Stimulated activated effector memory CD8-positive, alpha-beta T cell treated with anti-CD3 and anti-CD28 coated beads, Interleukin-12 subunit alpha, Interleukin-12 subunit beta, amount 100 ng/mL, for 72 hours (primary cell): Measurements from ENCODE around the gene RAB11FIP5.
A peak's percentile ranks its signal among the peaks of the same experiment; 100 is the strongest.

Experiments used
- ATAC-seq: fragments of 150-1000 bp; cut with Tn5 transposase; 2 replicates; pipeline ENCODE4 v1.10.0; 2021
- DNase-seq, 2 donors: peaks; one replicate each; pipeline ENCODE4 v3.0.0; 2021 to 2022; ENCODE audit warnings: low spot score in 2 of 2
- H3K27ac Mint-ChIP-seq: one replicate; pipeline ENCODE4 v1.8.0; 2022; ENCODE audit warnings: mild to moderate bottlenecking, mixed read lengths
- H3K36me3 Mint-ChIP-seq: one replicate; pipeline ENCODE4 v1.8.0; 2022; ENCODE audit warnings: mild to moderate bottlenecking, mixed read lengths
- H3K4me1 Mint-ChIP-seq: one replicate; pipeline ENCODE4 v1.8.0; 2022; ENCODE audit warnings: mixed read lengths
- H3K4me3 Mint-ChIP-seq: one replicate; pipeline ENCODE4 v1.8.0; 2022; ENCODE audit warnings: mild to moderate bottlenecking, mixed read lengths
- H3K9me3 Mint-ChIP-seq: one replicate; pipeline ENCODE4 v1.8.0; 2022; ENCODE audit warnings: mixed read lengths

RAB11FIP5 gene

DNA sequence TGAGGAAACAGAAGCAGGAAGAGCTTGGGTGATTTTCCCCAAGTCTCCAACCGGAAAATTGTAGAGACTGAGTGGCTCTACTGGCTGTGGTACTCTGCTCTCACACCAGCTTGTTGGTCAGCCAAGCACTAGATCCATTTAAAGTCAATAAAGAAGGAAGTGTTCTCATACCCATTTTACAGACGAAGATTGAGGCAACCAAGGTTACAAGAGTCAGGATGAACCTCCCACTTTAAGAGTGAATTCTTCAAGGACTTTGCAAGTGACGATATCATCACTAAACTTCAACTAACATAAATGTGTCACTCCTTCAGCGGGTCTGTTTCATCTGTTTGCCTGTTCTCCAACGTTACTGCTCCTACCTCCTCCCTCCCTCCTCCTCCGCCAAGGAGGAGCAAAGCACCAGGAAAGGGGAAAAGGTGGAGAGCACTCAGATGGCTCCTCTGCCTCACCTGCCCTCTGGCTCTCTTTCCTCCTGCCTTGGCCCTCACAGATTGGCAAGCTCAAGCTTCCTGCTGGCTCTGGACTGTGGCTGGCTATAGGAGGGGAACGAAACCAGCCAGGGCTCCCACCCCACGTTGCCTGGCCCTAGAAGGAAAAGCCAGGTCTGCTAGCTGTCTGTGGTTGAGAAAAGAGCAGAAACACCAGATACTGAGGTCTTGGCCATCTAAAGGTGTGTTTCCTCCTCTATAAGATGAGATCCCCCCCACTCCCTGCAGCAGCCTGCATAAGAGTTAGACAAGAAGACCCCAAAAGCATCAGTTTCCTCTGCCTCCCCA is 3.6 kb upstream of the RAB11FIP5 start:
- no peak for DNase-seq
- H3K4me3 Mint-ChIP-seq, result no peak overlapping the region
- no peak for ATAC-seq
- H3K9me3 Mint-ChIP-seq, result no peaks in the 10 kb centered on the region
- no peak overlapping the region for H3K27ac Mint-ChIP-seq
- peaks cover 7% of the 10 kb centered on the region for H3K4me1 Mint-ChIP-seq
- H3K36me3 Mint-ChIP-seq, result no peaks in the 10 kb centered on the region

DNA sequence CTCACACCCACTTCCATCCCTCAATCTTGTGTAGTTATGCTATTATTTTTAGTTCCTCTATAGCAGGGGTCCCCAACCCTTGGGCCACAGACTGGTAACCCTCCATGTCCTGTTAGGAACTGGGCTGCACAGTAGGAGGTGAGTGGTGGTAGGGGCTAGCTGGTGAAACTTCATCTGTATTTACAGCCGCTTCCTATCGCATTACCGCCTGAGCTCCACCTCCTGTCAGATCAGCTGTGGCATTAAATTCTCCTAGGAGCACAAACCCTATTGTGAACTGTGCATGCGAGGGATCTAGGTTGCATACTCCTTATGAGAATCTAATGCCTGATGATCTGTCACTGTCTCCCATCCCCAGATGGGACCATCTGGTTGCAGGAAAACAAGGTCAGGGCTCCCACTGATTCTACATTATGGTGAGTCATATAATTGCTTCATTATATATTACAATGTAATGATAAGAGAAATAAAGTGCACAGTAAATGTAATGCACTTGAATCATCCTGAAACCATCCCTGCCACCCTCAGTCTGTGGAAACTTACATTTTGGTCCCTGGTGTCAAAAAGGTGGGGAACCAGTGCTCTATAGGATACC is 1.6 kb upstream of the RAB11FIP5 start:
- no peak overlapping the region for H3K27ac Mint-ChIP-seq
- no peak overlapping the region for H3K4me3 Mint-ChIP-seq
- no peak for DNase-seq
- peaks cover 22% of the 10 kb centered on the region for H3K4me1 Mint-ChIP-seq
- no peak for ATAC-seq
- H3K9me3 Mint-ChIP-seq, result no peaks in the 10 kb centered on the region
- no peaks in the 10 kb centered on the region for H3K36me3 Mint-ChIP-seq

DNA sequence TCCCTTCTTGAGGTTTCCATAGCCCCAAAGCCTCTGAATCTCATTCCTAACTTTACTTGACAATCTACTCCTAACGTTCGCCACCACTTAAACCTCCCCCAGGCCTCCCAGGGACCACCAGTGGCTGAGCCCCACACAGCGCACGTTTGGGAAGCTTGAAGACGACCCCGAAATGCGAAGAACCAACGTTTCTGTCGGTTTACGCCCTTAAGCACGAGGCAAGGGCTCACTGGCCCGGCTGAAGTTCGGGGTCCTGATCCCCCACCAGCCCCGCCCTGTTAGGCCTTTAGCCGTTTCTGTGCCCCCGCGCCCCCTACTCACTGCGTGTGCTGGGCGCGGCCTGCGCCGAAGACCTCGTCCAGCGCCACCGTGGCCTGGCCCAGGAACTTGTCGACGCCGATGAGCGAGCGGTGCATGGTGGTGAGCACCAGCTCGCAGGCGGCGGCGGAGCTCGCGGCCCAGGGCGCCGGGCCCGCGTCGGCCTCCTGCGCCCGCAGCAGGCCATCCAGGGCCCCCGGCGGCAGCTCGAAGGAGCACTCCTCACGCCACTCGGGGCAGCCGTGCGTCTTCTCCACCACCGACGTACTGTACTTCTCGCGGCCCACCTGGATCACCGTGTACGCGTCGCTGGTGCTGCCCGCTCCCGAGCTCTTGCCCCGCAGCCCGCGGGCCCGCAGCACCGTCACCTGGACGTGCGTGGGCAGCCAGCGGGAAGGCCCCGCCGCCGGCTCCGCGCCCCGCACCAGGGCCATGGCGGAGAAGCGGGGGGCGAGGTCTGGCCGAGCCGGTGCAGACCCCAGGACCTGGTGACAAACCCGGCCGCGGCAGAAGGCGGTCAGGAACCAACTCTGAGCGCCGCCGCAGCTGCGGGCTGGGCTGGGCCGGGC is 479 bp downstream of the RAB11FIP5 start:
- peak overlapping the region; percentile 88 for H3K4me3 Mint-ChIP-seq
- H3K36me3 Mint-ChIP-seq, result no peaks in the 10 kb centered on the region
- H3K9me3 Mint-ChIP-seq, result no peaks in the 10 kb centered on the region
- ATAC-seq (peak; percentile 52), DNase-seq (peak; percentile 18 to 58)
- peak overlapping the region; percentile 91 for H3K27ac Mint-ChIP-seq
- H3K4me1 Mint-ChIP-seq, result peaks cover 37% of the 10 kb centered on the region

DNA sequence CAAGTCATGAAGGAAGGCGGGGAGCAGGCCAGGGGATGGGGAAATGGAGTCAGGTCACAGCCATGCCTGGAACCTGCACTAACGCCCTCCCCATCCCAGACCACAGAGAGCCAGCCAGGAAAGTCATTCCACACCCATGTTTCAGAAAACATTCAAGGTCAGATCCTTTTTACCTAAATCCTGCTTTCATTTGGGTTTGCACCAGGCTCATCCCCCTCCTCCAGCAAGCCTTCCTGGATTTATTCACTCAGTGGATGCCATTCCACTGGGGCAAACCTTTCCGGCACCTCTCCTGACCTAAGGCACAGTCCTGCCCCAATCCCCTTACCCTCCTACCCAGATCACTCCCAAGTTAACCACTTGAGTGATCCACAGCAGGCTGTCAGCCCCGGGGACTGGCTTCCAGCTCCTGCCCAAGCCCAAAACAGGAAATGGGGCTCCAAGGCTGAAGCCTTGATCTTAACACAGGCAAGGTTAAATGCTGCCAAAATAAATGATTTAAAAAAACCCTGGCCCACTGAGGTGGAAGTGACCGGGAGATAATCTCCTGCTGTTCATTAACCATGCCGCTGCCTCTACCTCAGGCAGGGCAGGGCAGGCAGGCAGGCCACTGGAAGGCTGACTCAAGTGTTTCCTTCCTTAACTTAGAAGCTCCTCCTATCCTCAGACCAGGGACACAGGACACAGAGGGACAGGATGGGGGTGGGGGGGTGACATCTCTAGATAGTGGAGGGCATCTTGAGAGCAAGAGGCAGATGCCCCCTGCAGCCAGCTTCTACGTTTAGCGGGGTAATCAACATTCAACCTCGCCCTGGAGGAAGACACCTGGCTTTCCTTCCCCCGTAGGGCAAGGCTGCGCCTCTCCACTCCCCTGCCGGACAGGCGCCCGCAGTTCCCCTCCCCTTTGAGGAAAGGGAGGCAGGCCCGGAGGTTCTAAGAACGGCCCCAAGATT is 1.4 kb downstream of the RAB11FIP5 start:
- peak overlapping the region; percentile 91 for H3K27ac Mint-ChIP-seq
- peaks cover 46% of the 10 kb centered on the region for H3K4me1 Mint-ChIP-seq
- no peak for ATAC-seq
- H3K36me3 Mint-ChIP-seq, result no peaks in the 10 kb centered on the region
- no peaks in the 10 kb centered on the region for H3K9me3 Mint-ChIP-seq
- DNase-seq, result no peak
- peak overlapping the region; percentile 88 for H3K4me3 Mint-ChIP-seq

DNA sequence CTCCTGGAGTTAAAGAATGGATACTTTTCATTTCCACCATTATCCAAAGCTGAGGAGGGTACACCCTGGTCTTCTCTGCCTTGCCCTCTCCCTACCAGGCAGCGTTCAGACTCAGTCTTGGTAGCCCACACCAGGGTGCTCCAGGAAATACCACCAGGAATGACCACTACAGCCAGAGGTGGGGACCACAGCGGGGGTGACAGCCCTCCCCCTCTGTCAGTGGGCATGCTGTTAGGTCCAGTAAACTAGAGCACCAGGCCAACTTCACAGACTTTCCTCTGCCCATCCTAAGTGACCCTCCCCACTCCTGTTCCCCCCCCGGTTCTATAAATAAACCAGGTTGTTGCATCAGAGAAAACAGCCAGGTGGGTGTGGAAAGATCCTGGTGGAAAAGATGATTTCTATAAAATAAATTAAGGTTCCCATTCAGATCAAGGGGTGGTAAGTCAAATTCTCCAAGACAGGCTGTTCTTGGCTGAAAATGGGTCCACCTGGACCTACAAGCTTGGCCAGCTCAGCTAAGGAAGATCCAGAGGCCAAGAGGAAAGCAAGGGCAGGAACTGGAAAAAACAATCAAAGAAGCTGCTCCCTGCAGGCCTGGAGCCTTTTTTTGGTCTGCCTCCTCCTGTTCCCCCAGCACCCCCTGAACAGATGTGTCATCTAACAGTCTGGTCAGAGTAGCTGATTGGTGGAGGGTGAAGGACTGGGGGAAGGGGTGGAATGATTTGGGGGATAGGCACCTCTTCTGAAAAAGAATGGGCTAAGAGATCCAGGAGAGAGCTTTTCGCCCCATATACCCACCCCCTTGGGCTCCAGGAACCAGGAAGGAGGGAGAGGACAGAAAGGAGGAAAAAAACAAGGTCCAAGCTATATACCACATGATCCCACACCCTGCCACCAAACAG is 2.3 kb downstream of the RAB11FIP5 start:
- DNase-seq, result no peak
- peaks cover 53% of the 10 kb centered on the region for H3K4me1 Mint-ChIP-seq
- ATAC-seq, result no peak
- peak overlapping the region; percentile 88 for H3K4me3 Mint-ChIP-seq
- H3K27ac Mint-ChIP-seq, result peak overlapping the region; percentile 91
- H3K36me3 Mint-ChIP-seq, result no peaks in the 10 kb centered on the region
- H3K9me3 Mint-ChIP-seq, result no peaks in the 10 kb centered on the region

DNA sequence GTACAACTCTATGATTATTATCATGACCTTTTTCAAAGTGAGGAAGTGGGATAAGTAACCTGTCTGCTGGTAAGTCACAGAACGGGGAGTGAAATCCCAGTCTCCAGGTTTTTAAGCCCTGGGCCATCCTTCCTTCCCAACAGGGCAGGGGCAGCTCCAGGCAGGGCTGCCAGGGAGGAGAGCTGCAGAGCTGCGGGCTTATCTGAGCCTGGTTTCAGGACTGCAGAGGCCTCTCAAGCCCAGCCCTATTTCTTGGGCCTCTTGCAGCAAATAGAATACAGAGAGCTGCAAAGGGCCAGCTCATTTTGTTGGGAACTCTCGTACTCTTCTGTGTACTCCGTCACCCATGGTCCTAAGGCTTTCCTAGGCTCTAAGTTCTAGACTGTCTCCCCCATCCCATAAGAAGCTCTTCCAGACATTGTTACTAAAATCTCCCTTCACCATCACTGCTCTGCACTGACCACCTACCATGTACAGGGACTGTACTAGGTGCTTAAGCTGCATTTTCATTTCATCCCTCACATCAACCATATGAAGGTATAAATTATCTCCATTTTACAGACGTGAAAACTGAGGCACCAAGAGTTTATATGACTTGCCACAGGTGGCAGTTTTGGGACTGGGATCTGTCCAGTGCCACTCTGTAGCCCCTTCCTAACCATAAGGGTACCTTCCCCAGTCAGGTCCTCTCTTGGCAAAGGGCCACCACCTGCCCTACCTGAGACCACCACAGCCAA is 3.1 kb downstream of the RAB11FIP5 start:
- no peak overlapping the region for H3K4me3 Mint-ChIP-seq
- ATAC-seq (no peak), DNase-seq (no peak)
- no peaks in the 10 kb centered on the region for H3K9me3 Mint-ChIP-seq
- peak overlapping the region; percentile 91 for H3K27ac Mint-ChIP-seq
- peaks cover 3% of the 10 kb centered on the region for H3K36me3 Mint-ChIP-seq
- peaks cover 59% of the 10 kb centered on the region for H3K4me1 Mint-ChIP-seq

DNA sequence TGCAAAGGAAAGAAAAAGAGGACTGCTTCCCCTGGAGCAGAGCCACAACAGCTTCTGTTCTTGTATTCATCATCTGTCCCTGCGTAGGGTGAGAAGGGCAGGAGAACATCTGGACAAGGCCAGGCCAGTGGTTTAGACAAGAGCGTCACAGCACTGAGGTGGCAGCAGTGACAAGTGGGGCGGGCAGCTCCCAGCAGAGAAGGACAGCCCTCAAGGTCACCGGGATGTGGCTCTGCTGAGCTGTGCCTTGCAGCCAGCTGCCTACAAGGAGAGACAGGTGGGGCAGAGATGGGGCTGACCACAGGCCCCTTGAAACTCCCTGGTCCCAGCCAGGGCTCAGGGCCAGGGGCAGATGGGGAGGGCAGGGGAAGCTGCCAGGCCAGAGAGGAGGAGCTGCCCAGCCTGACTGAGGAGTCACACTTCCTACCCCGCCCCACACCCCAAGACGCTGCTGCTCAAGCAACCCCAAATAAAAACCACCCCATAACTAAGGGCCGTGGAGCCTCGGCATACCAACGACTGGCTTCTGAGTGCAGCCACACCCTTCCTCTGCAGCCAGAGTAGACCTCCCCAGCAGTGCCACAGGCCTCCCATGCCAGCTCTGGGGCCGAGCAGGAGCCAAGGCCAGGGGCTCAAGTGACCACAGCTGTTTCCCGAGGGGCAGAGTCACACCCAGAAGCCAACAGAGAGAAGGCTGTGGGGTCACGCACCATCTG is 5.4 kb downstream of the RAB11FIP5 start:
- no peaks in the 10 kb centered on the region for H3K9me3 Mint-ChIP-seq
- H3K27ac Mint-ChIP-seq, result peak overlapping the region; percentile 85
- peaks cover 78% of the 10 kb centered on the region for H3K4me1 Mint-ChIP-seq
- H3K36me3 Mint-ChIP-seq, result peaks cover 4% of the 10 kb centered on the region
- peak overlapping the region; percentile 48 for H3K4me3 Mint-ChIP-seq
- no peak for DNase-seq
- ATAC-seq, result peak; percentile 60

DNA sequence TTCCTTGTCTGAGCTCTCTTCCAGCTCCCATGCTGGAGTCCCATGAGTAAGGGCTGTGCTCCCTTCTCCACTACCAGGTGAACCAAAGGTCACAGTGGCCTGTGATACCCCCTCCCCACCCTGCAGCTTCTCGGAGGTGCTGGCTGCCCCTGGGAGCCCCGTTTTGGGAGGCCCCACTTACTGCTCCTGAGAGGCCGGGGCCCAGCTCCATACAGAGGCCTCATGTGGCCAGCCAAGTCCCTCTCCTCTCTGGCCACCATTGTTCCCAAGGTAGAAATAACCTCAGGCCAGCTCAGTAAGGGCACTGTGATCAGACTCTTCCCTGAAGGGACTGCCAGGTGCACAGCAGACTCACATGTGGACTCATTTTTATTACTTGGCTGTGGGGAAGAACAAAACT is 6.0 kb downstream of the RAB11FIP5 start:
- Mint-ChIP-seq H3K4me1 (peaks cover 80% of the 10 kb centered on the region), H3K4me3 (peak overlapping the region; percentile 48), H3K9me3 (no peaks in the 10 kb centered on the region), H3K36me3 (peaks cover 4% of the 10 kb centered on the region), H3K27ac (peak overlapping the region; percentile 85)
- no peak for ATAC-seq
- DNase-seq, result no peak

DNA sequence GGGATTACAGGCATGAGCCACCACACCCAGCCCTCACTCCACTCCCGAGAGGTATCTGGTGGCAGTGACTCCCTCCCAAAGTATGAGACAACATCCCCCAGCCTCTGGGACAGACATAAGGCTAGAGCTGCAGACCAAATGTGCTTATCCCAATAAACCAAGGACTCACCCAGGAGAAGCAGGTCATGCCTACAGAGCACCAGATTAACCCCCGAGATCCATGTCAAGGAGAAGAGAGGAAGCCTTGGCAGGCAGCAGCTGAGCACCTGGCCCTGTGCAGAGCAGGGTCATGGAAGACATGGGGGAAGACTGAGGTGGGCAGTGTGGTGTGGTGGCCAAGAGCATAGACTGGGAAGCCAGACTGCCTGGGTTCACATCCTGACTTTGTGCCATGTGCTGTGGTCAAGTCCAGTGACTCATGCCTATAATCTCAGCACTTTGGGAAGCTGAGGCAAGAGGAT is 7.2 kb downstream of the RAB11FIP5 start:
- peaks cover 4% of the 10 kb centered on the region for H3K36me3 Mint-ChIP-seq
- H3K4me1 Mint-ChIP-seq, result peaks cover 72% of the 10 kb centered on the region
- no peak for DNase-seq
- ATAC-seq, result no peak
- H3K9me3 Mint-ChIP-seq, result no peaks in the 10 kb centered on the region
- no peak overlapping the region for H3K4me3 Mint-ChIP-seq
- no peak overlapping the region for H3K27ac Mint-ChIP-seq

DNA sequence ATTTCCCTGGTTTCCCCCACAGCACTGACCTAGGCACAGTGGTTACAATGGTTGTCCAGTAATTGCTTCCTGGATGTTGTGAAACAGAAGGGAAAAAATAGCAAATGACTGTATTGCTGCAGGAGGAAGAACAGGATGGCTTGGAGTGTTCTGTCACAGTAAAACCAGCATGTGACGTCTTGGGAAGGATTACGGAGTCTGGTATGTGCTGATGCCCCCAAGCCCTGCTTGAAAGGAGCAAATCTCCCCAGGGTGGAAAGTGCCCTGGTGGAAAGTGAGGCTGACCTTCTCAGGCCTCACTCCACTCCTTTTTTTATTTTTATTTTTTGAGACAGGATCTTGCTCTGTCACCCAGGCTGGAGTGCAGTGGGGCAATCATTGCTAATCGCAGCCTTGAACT is 7.8 kb downstream of the RAB11FIP5 start:
- Mint-ChIP-seq H3K4me3 (no peak overlapping the region), H3K27ac (no peak overlapping the region), H3K36me3 (peaks cover 4% of the 10 kb centered on the region), H3K4me1 (peaks cover 65% of the 10 kb centered on the region), H3K9me3 (no peaks in the 10 kb centered on the region)
- DNase-seq (no peak), ATAC-seq (no peak)

DNA sequence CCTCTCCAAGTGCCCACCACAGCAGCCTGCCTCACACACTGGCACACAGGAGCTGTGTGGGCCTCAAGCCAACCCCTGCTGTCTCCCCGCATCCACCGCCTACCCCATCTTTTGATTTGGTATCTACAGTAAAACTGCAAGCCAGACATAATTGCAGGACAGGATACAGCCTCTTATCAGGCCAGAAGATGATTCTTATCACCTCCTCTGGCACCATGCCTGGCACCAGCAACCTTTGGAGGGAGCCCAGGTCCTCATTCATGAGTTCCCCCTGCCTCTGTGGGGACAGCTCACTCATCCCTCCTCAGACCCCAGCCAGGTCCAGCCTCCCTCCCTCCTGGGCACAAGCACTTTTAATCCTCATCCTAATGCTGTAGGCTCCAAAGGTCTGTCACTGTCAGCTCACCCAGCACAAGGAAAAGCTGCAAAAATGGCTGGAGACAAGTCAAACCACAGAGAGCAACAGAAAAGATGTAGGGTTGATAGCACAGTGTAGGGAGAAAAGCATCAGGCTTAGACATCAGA is 9.7 kb downstream of the RAB11FIP5 start:
- peak overlapping the region; percentile 76 for H3K27ac Mint-ChIP-seq
- H3K9me3 Mint-ChIP-seq, result no peaks in the 10 kb centered on the region
- peaks cover 57% of the 10 kb centered on the region for H3K4me1 Mint-ChIP-seq
- no peak for ATAC-seq
- H3K36me3 Mint-ChIP-seq, result peaks cover 4% of the 10 kb centered on the region
- no peak for DNase-seq
- H3K4me3 Mint-ChIP-seq, result no peak overlapping the region

DNA sequence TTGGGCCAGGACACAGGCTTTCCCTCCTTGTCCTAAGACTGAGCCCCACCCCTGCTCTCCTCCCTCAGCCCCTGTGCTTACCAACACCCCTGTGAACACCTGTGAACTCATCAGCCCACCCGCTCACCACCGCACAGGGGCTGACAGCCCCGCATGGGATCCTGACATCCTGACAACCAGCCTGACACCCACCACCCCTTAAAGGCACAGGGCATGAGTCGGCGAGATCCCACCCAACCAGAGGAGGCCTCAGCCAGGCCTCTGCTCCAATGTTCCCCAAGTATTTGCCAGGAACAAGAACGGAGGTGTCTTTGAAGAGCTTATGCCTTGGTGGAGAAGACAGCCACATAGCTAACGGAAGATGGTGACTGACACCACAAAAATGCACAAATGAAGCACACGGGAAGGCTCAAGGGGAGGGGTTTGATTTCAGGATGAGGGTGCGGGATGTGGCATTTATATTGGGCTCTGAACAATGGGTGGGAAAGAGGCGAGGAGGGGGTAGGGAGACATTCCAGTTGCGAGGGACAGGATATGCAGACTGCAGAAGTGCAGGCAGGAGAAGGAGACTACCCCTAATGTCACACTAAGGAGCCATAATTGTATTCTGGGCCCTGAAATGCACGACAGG is 11.0 kb downstream of the RAB11FIP5 start:
- no peak for DNase-seq
- peaks cover 49% of the 10 kb centered on the region for H3K4me1 Mint-ChIP-seq

More for the DNA sequence above, 11.0 kb downstream of the RAB11FIP5 start:
- no peak overlapping the region for H3K4me3 Mint-ChIP-seq
- ATAC-seq, result no peak
- H3K27ac Mint-ChIP-seq, result peak overlapping the region; percentile 27
- H3K36me3 Mint-ChIP-seq, result peaks cover 4% of the 10 kb centered on the region
- no peaks in the 10 kb centered on the region for H3K9me3 Mint-ChIP-seq
